Chondrocyte (in vitro differentiated cells): ENCODE data around the gene SCYGR3. TPM values are rescaled to one million over a fixed set of nuclear protein-coding genes. Genes with fewer than 3 reads are reported as not detected.
A peak's percentile ranks its signal among the peaks of the same experiment; 100 is the strongest.

Experiments used
- DNase-seq: peaks from one replicate; pipeline ENCODE4 v3.0.0; 2021; ENCODE audit warnings: mixed read lengths, low spot score
- H3K27ac Mint-ChIP-seq: one replicate; pipeline ENCODE4 v1.8.0; 2021; ENCODE audit warnings: mild to moderate bottlenecking, moderate library complexity, mixed read lengths; ENCODE audit not compliant: unreplicated experiment
- H3K27me3 Mint-ChIP-seq: 2 replicates; pipeline ENCODE4 v1.8.0; 2021; ENCODE audit warnings: low read depth, mixed read lengths
- H3K36me3 Mint-ChIP-seq: 2 replicates; pipeline ENCODE4 v1.8.0; 2021; ENCODE audit warnings: low read depth, mixed read lengths
- H3K4me1 Mint-ChIP-seq: 2 replicates; pipeline ENCODE4 v1.8.0; 2021; ENCODE audit warnings: low read depth, mild to moderate bottlenecking, mixed read lengths
- H3K4me3 Mint-ChIP-seq: one replicate; pipeline ENCODE4 v1.8.0; 2021; ENCODE audit warnings: mild to moderate bottlenecking, moderate library complexity, mixed read lengths; ENCODE audit not compliant: unreplicated experiment
- H3K9me3 Mint-ChIP-seq: 2 replicates; pipeline ENCODE4 v1.8.0; 2021; ENCODE audit warnings: low read depth, mixed read lengths
- CTCF ChIP-seq: fragments of 200-600 bp; sonication (generic); IDR thresholded peaks from 2 replicates; pipeline ENCODE4 v1.5.0; 2021; ENCODE audit warnings: antibody characterized with exemption, mild to moderate bottlenecking, moderate library complexity
- long read RNA-seq: library from polyadenylated mRNA; stranded (forward); transcript quantifications from one replicate; pipeline ENCODE4 v2.0.0, GENCODE V29; 2021
- total RNA-seq: library from RNA; stranded (reverse); gene quantifications from 3 replicates; pipeline ENCODE4 v1.2.1, GENCODE V29; 2021

Gene SCYGR3, protein sequence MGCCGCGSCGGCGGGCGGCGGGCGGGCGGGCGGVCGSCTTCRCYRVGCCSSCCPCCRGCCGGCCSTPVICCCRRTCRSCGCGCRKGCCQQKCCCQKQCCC
- not detected in 3 replicates for total RNA-seq
- long read RNA-seq, result 0 reads

- no peaks in the 10 kb centered on the region for H3K9me3 Mint-ChIP-seq
- TF ChIP-seq CTCF, result no peak
- no peak for DNase-seq
- peaks cover 10% of the 10 kb centered on the region for H3K27me3 Mint-ChIP-seq
- no peak within 1 kb of the TSS for H3K4me3 Mint-ChIP-seq
- H3K4me1 Mint-ChIP-seq, result peaks cover 3% of the 10 kb centered on the region
- no peaks in the 10 kb centered on the region for H3K36me3 Mint-ChIP-seq
- no peak within 1 kb of the TSS for H3K27ac Mint-ChIP-seq
These were observed at the start of gene SCYGR3 for GRCh38 chr2:227614740-227615139. Gene SCYGR3 (minus strand): TSS chr2:227614840. CDS start chr2:227614840, 0 bp downstream.

DNA sequence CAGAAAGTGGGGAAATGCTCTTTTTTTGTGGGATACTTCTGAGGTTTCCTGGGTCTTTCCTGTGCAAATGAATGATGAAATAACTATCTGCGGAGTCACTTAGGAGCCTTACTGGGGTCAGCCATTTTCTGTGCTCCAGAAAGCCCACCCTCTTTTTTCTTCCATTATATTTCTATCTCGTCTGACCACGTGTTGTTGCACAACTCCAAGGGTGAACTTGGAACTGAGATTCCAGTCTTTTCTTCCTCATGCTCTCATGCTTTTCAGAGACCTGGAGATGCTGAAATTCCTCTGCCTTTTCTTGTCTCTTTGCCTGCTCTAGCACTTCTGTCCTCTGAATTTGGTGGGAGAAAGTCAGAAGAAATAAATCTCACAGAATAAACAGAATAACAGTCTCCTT is 47.2 kb upstream of the SCYGR3 start:
- H3K4me1 Mint-ChIP-seq, result peaks cover 10% of the 10 kb centered on the region
- DNase-seq, result no peak
- no peak overlapping the region for H3K27ac Mint-ChIP-seq
- H3K4me3 Mint-ChIP-seq, result no peak overlapping the region
- peaks cover 4% of the 10 kb centered on the region for H3K27me3 Mint-ChIP-seq
- H3K36me3 Mint-ChIP-seq, result no peaks in the 10 kb centered on the region
- TF ChIP-seq CTCF, result no peak
- no peaks in the 10 kb centered on the region for H3K9me3 Mint-ChIP-seq

DNA sequence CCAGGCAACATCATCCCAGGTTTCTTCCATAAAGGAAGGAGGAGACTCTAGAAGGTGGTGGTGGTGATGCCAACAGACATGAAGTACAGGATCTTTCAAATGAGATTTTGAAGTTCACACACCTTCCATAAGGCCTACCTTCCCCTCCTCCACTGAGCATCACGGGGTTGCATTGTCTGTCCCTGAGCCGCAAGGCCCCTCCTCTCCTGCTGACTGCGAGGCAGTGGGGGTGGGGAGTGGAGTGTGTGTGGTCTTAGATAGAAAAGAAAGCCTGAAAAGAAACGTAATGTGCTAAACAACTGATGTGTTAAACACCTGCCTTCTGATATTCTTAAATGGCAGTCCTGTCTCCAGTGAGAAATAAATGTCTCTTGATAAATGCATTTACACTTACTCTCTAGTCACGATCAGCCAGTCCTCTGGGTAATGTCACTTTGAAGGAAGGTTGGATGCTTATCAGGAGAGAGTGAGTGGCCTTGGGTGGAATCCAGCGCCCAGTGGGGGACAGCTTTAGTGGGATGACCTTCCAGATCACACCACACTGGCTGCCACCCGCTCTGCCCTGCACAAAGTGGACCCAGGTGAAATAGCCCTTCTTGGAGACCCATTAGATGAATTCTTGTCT is 46.5 kb upstream of the SCYGR3 start:
- peaks cover 4% of the 10 kb centered on the region for H3K27me3 Mint-ChIP-seq
- H3K4me3 Mint-ChIP-seq, result no peak overlapping the region
- TF ChIP-seq CTCF, result no peak
- H3K4me1 Mint-ChIP-seq, result peaks cover 10% of the 10 kb centered on the region
- no peak overlapping the region for H3K27ac Mint-ChIP-seq
- no peaks in the 10 kb centered on the region for H3K36me3 Mint-ChIP-seq
- H3K9me3 Mint-ChIP-seq, result no peaks in the 10 kb centered on the region
- no peak for DNase-seq

GRCh38 chr2:227657199-227657845 is 42.7 kb upstream of the SCYGR3 start:
- DNase-seq, result no peak
- Mint-ChIP-seq H3K9me3 (no peaks in the 10 kb centered on the region), H3K27me3 (no peaks in the 10 kb centered on the region), H3K4me1 (peaks cover 28% of the 10 kb centered on the region), H3K36me3 (no peaks in the 10 kb centered on the region), H3K4me3 (no peak overlapping the region), H3K27ac (peak overlapping the region; percentile 70)
- TF ChIP-seq CTCF, result no peak

DNA sequence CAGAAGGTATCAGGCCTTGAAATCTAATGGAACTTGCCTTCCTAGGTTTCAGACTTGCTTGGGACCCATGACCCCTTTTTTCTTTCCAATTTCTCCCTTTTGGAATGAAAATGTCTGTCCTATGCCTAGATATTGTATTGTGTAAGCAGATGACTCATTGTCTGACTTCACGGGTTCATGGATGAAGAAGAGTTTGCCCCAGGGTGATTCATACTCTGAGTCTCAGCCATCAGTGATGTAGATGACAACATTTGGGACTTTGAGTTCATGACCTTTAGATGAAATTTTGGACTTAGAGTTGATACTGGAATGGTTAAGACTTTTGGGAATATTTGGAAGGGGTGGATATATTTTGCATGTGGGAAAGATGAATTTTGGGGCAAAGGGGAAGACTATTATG is 40.8 kb upstream of the SCYGR3 start:
- DNase-seq, result no peak
- no peaks in the 10 kb centered on the region for H3K27me3 Mint-ChIP-seq
- H3K4me3 Mint-ChIP-seq, result no peak overlapping the region
- no peaks in the 10 kb centered on the region for H3K36me3 Mint-ChIP-seq
- H3K4me1 Mint-ChIP-seq, result peaks cover 31% of the 10 kb centered on the region
- no peaks in the 10 kb centered on the region for H3K9me3 Mint-ChIP-seq
- no peak overlapping the region for H3K27ac Mint-ChIP-seq
- TF ChIP-seq CTCF, result no peak
